ENCODE data around the gene FGF14.

GRCh38 chr13:102049853-102050252 lies 352.0 kb downstream of the FGF14 start:
- no peak for TF ChIP-seq CTCF (conservative IDR thresholded peaks at IDR 0.05; ENCODE audit: low read length)
- TF ChIP-seq EZH2phosphoT487 (IDR thresholded peaks at IDR 0.05; ENCODE audit: borderline replicate concordance, low read depth, low read length): no peak
